Ishikawa (cell line): Measurements from ENCODE around the gene SLIT2.

Experiments
- CEBPB ChIP-seq: IDR thresholded peaks from 2 replicates; pipeline ENCODE4 v1.6.1; 2012
- CREB1 ChIP-seq: IDR thresholded peaks from 2 replicates; pipeline ENCODE4 v1.6.1; 2012; ENCODE audit warnings: low read depth
- EGR1 ChIP-seq: IDR thresholded peaks from 2 replicates; pipeline ENCODE4 v1.6.1; 2012
- EP300 ChIP-seq: IDR thresholded peaks from 2 replicates; pipeline ENCODE4 v1.6.1; 2012; ENCODE audit warnings: borderline replicate concordance
- FOXM1 ChIP-seq: IDR thresholded peaks from 2 replicates; pipeline ENCODE4 v1.6.1; 2012; ENCODE audit warnings: low read depth, borderline replicate concordance
- NFIC ChIP-seq: IDR thresholded peaks from 2 replicates; pipeline ENCODE4 v1.6.1; 2012
- RAD21 ChIP-seq: IDR thresholded peaks from 2 replicates; pipeline ENCODE4 v1.6.1; 2012; ENCODE audit warnings: low read depth
- TAF1 ChIP-seq: IDR thresholded peaks from 2 replicates; pipeline ENCODE4 v1.6.1; 2012; ENCODE audit warnings: low read depth, mild to moderate bottlenecking
- TCF12 ChIP-seq: IDR thresholded peaks from 2 replicates; pipeline ENCODE4 v1.6.1; 2012; ENCODE audit warnings: low read depth
- TEAD4 ChIP-seq: IDR thresholded peaks from 2 replicates; pipeline ENCODE4 v1.6.1; 2012
- YY1 ChIP-seq: IDR thresholded peaks from 2 replicates; pipeline ENCODE4 v1.6.1; 2012; ENCODE audit warnings: low read depth
- ZBTB7A ChIP-seq: IDR thresholded peaks from 2 replicates; pipeline ENCODE4 v1.6.1; 2012; ENCODE audit warnings: low read depth
- TF ChIP-seq, protein P1 (sequence below): IDR thresholded peaks from 2 replicates; pipeline ENCODE4 v1.6.1; 2012; ENCODE audit warnings: low read depth, mild to moderate bottlenecking
- TF ChIP-seq, protein P2 (sequence below): IDR thresholded peaks from 2 replicates; pipeline ENCODE4 v1.6.1; 2012
- TF ChIP-seq, protein P3 (sequence below): IDR thresholded peaks from 2 replicates; pipeline ENCODE4 v1.6.1; 2012

The SLIT2 gene

DNA sequence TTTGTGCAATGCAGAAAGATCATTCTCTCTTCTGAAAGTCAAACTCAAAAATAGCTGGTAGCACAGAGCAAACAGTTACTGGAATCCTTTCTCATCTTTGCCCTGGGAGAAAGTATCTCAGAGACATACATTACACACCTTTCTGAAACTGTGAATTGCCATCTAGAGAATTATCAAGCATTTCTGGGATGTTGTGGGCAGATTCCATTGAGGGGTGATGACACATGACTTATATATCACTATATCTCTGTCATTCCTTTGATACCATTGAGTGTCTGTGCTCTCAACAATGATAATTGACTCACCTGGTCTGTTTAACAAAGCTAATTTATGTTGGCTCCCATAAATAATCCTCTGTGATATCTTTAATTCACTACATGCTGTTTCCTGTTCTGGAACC, 13.0 kb downstream of the SLIT2 start:
- TF ChIP-seq NFIC (no peak), TAF1 (no peak), ZBTB7A (no peak), CEBPB (no peak), TCF12 (no peak), TEAD4 (no peak), FOXM1 (no peak)
- TF ChIP-seq, protein P1, sequence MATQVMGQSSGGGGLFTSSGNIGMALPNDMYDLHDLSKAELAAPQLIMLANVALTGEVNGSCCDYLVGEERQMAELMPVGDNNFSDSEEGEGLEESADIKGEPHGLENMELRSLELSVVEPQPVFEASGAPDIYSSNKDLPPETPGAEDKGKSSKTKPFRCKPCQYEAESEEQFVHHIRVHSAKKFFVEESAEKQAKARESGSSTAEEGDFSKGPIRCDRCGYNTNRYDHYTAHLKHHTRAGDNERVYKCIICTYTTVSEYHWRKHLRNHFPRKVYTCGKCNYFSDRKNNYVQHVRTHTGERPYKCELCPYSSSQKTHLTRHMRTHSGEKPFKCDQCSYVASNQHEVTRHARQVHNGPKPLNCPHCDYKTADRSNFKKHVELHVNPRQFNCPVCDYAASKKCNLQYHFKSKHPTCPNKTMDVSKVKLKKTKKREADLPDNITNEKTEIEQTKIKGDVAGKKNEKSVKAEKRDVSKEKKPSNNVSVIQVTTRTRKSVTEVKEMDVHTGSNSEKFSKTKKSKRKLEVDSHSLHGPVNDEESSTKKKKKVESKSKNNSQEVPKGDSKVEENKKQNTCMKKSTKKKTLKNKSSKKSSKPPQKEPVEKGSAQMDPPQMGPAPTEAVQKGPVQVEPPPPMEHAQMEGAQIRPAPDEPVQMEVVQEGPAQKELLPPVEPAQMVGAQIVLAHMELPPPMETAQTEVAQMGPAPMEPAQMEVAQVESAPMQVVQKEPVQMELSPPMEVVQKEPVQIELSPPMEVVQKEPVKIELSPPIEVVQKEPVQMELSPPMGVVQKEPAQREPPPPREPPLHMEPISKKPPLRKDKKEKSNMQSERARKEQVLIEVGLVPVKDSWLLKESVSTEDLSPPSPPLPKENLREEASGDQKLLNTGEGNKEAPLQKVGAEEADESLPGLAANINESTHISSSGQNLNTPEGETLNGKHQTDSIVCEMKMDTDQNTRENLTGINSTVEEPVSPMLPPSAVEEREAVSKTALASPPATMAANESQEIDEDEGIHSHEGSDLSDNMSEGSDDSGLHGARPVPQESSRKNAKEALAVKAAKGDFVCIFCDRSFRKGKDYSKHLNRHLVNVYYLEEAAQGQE = no peak

DNA sequence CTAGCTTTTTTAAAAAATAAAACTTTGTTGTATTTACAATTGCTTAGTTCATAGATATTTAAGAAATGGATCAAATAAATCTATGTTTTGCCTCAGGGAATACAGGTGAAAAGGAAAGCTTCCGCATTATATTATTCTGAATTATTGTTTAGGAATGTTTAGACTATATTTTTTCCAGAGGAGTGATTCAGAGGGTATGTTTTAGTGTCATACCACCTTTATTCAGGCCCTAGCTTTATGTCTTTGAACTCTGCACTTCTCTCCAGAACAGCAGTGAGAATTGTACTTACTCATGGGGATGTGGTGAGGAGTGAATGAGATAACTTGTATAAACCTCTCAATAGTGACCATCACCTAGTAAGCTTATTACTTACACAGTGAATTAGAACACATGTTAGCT, 14.0 kb downstream of the SLIT2 start:
- TF ChIP-seq CREB1 (no peak), FOXM1 (no peak), NFIC (no peak), YY1 (no peak), ZBTB7A (no peak), EP300 (no peak), CEBPB (no peak), EGR1 (no peak)
- TF ChIP-seq, protein P1 = no peak
- TF ChIP-seq, protein P2, sequence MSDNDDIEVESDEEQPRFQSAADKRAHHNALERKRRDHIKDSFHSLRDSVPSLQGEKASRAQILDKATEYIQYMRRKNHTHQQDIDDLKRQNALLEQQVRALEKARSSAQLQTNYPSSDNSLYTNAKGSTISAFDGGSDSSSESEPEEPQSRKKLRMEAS = no peak
- TF ChIP-seq, protein P3, sequence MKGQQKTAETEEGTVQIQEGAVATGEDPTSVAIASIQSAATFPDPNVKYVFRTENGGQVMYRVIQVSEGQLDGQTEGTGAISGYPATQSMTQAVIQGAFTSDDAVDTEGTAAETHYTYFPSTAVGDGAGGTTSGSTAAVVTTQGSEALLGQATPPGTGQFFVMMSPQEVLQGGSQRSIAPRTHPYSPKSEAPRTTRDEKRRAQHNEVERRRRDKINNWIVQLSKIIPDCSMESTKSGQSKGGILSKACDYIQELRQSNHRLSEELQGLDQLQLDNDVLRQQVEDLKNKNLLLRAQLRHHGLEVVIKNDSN = no peak

DNA sequence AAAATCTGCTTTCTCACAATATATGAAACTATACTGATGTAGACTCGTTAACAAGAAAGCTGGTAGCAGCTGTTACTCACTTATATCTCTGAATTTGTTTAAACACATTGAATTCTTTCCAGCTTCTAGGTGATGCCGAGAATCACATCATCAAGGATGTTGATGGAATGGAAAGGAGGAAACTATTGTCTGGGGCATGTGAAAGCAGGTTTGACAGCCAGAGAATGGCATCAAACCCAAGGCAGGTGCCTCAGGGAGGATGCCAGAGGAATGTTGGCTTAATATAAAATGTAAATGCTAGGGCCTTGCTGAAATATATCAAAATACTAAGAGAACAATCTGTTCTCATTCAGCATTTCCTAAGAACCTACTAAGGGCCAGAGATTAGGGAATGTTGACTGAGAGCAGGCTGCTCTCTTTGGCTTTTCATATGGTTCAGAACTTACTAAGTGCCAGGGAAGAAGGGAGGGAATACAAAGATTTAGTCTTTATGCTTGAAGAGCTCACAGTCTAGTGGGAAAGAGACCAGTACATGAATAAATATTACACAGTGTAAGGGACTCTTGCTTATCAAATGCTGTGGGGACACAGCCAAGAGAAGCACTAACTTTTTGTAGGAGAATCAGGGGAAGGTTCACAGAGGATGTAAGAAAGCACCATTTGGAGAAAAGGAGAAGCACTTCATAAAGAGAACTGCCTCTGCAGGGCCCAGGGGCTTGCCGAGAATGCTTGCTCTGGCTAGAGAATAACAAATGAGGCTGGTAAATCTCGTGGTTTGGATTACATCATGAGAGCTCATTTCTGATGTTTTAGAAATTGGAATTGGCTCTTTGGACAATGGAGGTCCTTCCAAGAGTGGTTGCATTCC, 14.7 kb downstream of the SLIT2 start:
- TF ChIP-seq CEBPB = no peak
- no peak for TF ChIP-seq ZBTB7A
- no peak for TF ChIP-seq TEAD4
- no peak for TF ChIP-seq FOXM1
- TF ChIP-seq, protein P3 = no peak

DNA sequence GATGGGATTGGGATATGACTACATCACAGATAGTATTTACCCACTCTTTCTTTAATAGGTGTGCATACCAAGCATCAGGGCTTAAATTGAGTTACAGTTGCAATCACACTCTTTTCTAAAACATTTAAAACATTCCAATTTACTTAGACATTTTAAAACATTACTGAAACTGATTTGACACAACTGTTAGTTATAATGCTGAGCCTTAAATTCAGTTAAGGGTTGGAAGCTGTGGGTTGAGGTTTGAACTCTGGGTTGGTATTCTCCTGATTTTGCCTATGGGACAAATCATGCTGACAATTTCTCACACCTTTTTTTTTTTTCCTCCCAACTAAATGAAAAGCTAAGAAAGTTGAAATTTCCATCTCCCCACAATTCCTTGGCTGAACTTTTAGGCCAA, 16.3 kb downstream of the SLIT2 start:
- no peak for TF ChIP-seq ZBTB7A
- no peak for TF ChIP-seq YY1
- no peak for TF ChIP-seq CREB1
- TF ChIP-seq, protein P2 = no peak
- TF ChIP-seq RAD21 = no peak
- TF ChIP-seq, protein P3 = no peak
- no peak for TF ChIP-seq EGR1
- TF ChIP-seq NFIC = no peak
- TF ChIP-seq CEBPB = no peak
- no peak for TF ChIP-seq TCF12
- no peak for TF ChIP-seq TAF1
- no peak for TF ChIP-seq EP300
- TF ChIP-seq TEAD4 = no peak
- TF ChIP-seq FOXM1 = no peak
- TF ChIP-seq, protein P1 = no peak
